DOHH2 (cell line): Measurements from ENCODE around the gene OSBPL10.
"Not testable (repeated sequence)": the region's sequence is repeated elsewhere in the genome, so short reads cannot be mapped to it uniquely, and the experiment has no call there.

Experiments used
- H3F3A ChIP-seq: fragments of 200-600 bp; sonication (generic), shearing (Covaris generic); 2 replicates; pipeline ENCODE4 v1.6.0; 2016; ENCODE audit warnings: antibody characterized with exemption, mild to moderate bottlenecking; ENCODE audit not compliant: control insufficient read depth, insufficient read depth
- H3K27ac ChIP-seq: fragments of 200-600 bp; sonication (generic); 2 replicates; pipeline ENCODE4 v1.5.1; 2014; ENCODE audit warnings: low read depth, mild to moderate bottlenecking, low read length, moderate library complexity
- H3K27me3 ChIP-seq: fragments of 200-600 bp; sonication (generic); 2 replicates; pipeline ENCODE4 v1.6.1; 2014; ENCODE audit warnings: mild to moderate bottlenecking, low read length, mixed read lengths; ENCODE audit not compliant: control insufficient read depth
- H3K36me3 ChIP-seq: fragments of 200-600 bp; sonication (generic); 2 replicates; pipeline ENCODE4 v1.6.1; 2014; ENCODE audit warnings: mild to moderate bottlenecking, low read length, moderate library complexity, mixed read lengths; ENCODE audit not compliant: control insufficient read depth
- H3K4me1 ChIP-seq: fragments of 200-600 bp; sonication (generic); 2 replicates; pipeline ENCODE4 v1.6.1; 2014; ENCODE audit warnings: mild to moderate bottlenecking, low read length, mixed read lengths; ENCODE audit not compliant: control insufficient read depth
- H3K4me2 ChIP-seq: fragments of 200-600 bp; sonication (generic); 2 replicates; pipeline ENCODE4 v1.6.0; 2014; ENCODE audit warnings: mild to moderate bottlenecking, low read length, moderate library complexity
- H3K4me3 ChIP-seq: fragments of 200-600 bp; sonication (generic); 2 replicates; pipeline ENCODE4 v1.5.1; 2014; ENCODE audit warnings: mild to moderate bottlenecking, low read length, mixed read lengths
- H3K79me2 ChIP-seq: fragments of 200-600 bp; sonication (generic); 2 replicates; pipeline ENCODE4 v1.6.1; 2014; ENCODE audit warnings: mild to moderate bottlenecking, low read length, mixed read lengths; ENCODE audit not compliant: control insufficient read depth
- H3K9me2 ChIP-seq: fragments of 200-600 bp; sonication (generic); replicated peaks from 2 replicates; pipeline ENCODE4 v1.6.1; 2014; ENCODE audit warnings: mild to moderate bottlenecking, low read length, mixed read lengths; ENCODE audit not compliant: control insufficient read depth
- H3K9me3 ChIP-seq: fragments of 200-600 bp; sonication (generic); 2 replicates; pipeline ENCODE4 v1.6.1; 2014; ENCODE audit warnings: antibody characterized with exemption, low read length, mixed read lengths; ENCODE audit not compliant: control insufficient read depth, insufficient read depth
- H4K20me1 ChIP-seq: fragments of 200-600 bp; sonication (generic); 2 replicates; pipeline ENCODE4 v1.6.0; 2014; ENCODE audit warnings: low read depth, mild to moderate bottlenecking, antibody characterized with exemption, low read length, moderate library complexity; ENCODE audit not compliant: control insufficient read depth, insufficient read depth
- EZH2phosphoT487 ChIP-seq: fragments of 200-600 bp; sonication (generic); IDR thresholded peaks from 2 replicates; pipeline ENCODE4 v1.6.1; 2017; ENCODE audit warnings: borderline replicate concordance, mild to moderate bottlenecking, antibody characterized with exemption, low read length, moderate library complexity, mixed read lengths
- TF ChIP-seq, protein P1 (sequence below): fragments of 200-600 bp; sonication (generic); IDR thresholded peaks from one replicate; pipeline ENCODE4 v1.5.1; 2014; ENCODE audit warnings: antibody characterized with exemption, mild to moderate bottlenecking, low read depth, low read length; ENCODE audit not compliant: poor library complexity, severe bottlenecking

OSBPL10 gene

DNA sequence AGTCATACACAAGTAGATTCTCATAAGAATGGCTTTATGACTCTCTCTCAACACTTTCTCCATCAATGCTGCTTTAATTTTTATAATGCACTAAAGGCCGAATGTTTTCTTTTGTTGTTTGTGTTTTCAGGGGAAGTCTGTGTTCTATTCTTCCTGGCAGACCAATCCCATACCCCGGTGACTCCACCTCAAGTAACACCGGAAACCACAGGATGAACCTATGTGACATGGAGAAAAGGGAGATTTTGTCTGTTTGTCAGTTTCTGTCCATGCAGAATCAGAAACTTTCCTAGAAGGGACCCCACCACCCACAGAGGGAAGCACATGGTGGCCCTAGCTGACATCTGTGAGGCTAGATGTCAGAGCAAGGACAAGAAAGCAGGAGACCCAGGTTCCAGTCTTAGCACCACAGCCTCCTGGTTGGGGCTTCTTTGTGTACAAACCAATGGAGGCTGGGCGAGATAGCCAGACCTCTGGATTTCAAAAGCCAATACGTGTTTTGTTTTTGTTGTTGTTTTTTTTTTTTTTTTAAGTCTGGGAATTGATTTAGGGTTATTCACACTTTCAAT, 109.0 kb downstream of the OSBPL10 start:
- H3K36me3 ChIP-seq = peaks cover 71% of the 10 kb centered on the region
- H3K4me2 ChIP-seq = no peak overlapping the region
- H3K9me2 ChIP-seq = no peaks in the 10 kb centered on the region
- H3K4me3 ChIP-seq = no peak overlapping the region
- 0 out of 2 replicates have a peak, but pooled peaks cover 5% of the 10 kb centered on the region for H3F3A ChIP-seq
- no peaks in the 10 kb centered on the region for H3K27me3 ChIP-seq
- no peak overlapping the region for H3K27ac ChIP-seq
- H3K4me1 ChIP-seq = peaks cover 33% of the 10 kb centered on the region
- H3K9me3 ChIP-seq = no peaks in the 10 kb centered on the region
- peaks cover 59% of the 10 kb centered on the region for H3K79me2 ChIP-seq
- no peaks in the 10 kb centered on the region for H4K20me1 ChIP-seq
- no peak for TF ChIP-seq EZH2phosphoT487
- TF ChIP-seq, protein P1, sequence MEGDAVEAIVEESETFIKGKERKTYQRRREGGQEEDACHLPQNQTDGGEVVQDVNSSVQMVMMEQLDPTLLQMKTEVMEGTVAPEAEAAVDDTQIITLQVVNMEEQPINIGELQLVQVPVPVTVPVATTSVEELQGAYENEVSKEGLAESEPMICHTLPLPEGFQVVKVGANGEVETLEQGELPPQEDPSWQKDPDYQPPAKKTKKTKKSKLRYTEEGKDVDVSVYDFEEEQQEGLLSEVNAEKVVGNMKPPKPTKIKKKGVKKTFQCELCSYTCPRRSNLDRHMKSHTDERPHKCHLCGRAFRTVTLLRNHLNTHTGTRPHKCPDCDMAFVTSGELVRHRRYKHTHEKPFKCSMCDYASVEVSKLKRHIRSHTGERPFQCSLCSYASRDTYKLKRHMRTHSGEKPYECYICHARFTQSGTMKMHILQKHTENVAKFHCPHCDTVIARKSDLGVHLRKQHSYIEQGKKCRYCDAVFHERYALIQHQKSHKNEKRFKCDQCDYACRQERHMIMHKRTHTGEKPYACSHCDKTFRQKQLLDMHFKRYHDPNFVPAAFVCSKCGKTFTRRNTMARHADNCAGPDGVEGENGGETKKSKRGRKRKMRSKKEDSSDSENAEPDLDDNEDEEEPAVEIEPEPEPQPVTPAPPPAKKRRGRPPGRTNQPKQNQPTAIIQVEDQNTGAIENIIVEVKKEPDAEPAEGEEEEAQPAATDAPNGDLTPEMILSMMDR = no peak

DNA sequence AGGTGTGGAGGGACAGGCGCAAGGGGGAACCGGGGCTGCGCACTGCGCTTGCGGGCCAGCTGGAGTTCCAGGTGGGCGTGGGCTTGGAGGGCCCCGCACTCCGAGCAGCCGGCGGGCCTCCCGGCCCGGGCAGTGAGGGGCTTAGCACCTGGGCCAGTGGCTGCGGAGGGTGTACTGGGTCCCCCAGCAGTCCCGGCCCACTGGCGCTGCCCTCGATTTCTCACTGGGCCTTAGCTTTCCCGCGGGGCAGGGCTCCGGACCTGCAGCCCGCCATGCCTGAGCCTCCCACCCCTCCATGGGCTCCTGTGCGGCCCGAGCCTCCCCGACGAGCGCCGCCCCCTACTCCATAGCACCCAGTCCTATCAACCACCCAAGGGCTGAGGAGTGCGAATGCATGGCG, 111.0 kb downstream of the OSBPL10 start:
- not testable (repeated sequence) for H3K27me3 ChIP-seq, H3K4me3 ChIP-seq, H3K9me2 ChIP-seq, H4K20me1 ChIP-seq, H3K9me3 ChIP-seq, H3F3A ChIP-seq, H3K4me2 ChIP-seq, H3K27ac ChIP-seq
- Histone ChIP-seq H3K79me2 (peaks cover 59% of the 10 kb centered on the region), H3K36me3 (peaks cover 73% of the 10 kb centered on the region), H3K4me1 (peaks cover 14% of the 10 kb centered on the region)

DNA sequence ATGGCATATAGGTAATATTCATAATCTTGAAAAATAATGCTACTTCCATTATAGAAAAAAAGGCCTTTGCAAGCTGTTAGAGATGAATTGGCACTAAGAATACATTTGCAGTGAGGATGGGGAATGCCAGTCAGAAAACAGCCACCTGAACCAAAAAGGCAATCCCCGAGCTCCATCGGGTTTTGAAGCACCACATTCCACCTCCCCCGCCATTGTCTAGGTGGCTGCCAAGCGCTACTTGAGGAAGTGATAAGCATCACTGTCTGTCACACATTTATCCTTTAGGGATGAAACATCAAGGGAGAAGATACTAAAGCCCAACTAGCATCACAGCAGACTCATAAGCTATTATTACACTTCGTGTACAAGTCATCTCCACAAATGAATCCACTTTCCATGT, 112.8 kb downstream of the OSBPL10 start:
- H3F3A ChIP-seq = 0 out of 2 replicates have a peak, but pooled peaks cover 5% of the 10 kb centered on the region
- no peaks in the 10 kb centered on the region for H3K9me3 ChIP-seq
- peaks cover 63% of the 10 kb centered on the region for H3K36me3 ChIP-seq
- no peaks in the 10 kb centered on the region for H3K27me3 ChIP-seq
- peaks cover 6% of the 10 kb centered on the region; the same call in 1 of the 2 replicates for H3K4me1 ChIP-seq
- no peaks in the 10 kb centered on the region for H4K20me1 ChIP-seq
- TF ChIP-seq, protein P1 = no peak
- TF ChIP-seq EZH2phosphoT487 = no peak
- no peak overlapping the region for H3K4me3 ChIP-seq
- peaks cover 56% of the 10 kb centered on the region for H3K79me2 ChIP-seq
- no peak overlapping the region for H3K27ac ChIP-seq
- H3K4me2 ChIP-seq = no peak overlapping the region
- H3K9me2 ChIP-seq = no peaks in the 10 kb centered on the region

DNA sequence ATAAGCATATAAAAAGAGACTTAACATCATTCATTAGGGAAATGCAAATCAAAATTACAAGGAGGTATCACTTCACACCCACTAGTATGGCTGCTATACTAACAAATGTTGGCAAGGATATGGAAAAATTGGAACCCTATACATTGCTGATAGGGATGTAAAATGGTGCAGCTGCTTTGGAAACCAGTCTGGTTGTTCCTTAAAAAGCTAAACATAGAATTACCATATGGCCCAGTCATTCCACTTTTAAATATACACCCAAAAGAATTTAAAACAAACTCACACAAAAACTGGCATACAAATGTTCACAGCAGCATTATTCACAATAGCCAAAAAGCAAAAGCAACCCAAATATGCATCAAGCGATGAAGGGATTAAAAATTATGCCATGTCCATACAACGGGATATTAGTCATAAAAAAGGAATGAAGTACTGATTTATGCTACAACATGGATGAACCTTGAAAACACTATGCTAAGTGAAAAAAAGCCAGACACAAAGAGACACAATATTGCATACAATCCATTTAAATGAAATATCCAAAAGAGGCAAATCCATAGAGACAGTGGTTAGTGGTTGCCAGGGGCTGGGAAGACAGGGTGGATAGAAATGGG, 118.3 kb downstream of the OSBPL10 start:
- Histone ChIP-seq H3F3A (0 out of 2 replicates have a peak, but pooled peaks cover 2% of the 10 kb centered on the region), H3K9me3 (no peaks in the 10 kb centered on the region), H3K27ac (no peak overlapping the region), H3K27me3 (no peaks in the 10 kb centered on the region), H3K9me2 (no peaks in the 10 kb centered on the region), H3K4me2 (no peak overlapping the region), H3K4me3 (no peak overlapping the region), H3K36me3 (peaks cover 58% of the 10 kb centered on the region), H4K20me1 (no peaks in the 10 kb centered on the region), H3K4me1 (peaks cover 37% of the 10 kb centered on the region), H3K79me2 (peaks cover 73% of the 10 kb centered on the region)
- TF ChIP-seq, protein P1 = no peak
- no peak for TF ChIP-seq EZH2phosphoT487
